Activated naive CD4-positive, alpha-beta T cell treated with anti-CD3 and anti-CD28 coated beads for 36 hours (primary cell): ENCODE data around the gene CXCR2. TPM values are rescaled to one million over a fixed set of nuclear protein-coding genes. Genes with fewer than 3 reads are reported as not detected.
"Not testable (repeated sequence)": the region's sequence is repeated elsewhere in the genome, so short reads cannot be mapped to it uniquely, and the experiment has no call there.

Source experiments
- CTCF ChIA-PET: fragments of 350-600 bp; sonication (Branson Sonifier 250); formaldehyde crosslinking; loops from one replicate; lab custom pipeline; 2021; ENCODE audit warnings: antibody characterized with exemption; lab: Charles Lee
- DNase-seq: peaks from one replicate; pipeline ENCODE4 v3.0.0-alpha.2; 2020
- H3K27ac Mint-ChIP-seq: one replicate; pipeline ENCODE4 v1.8.0; 2021; ENCODE audit warnings: mild to moderate bottlenecking, mixed read lengths
- H3K27me3 Mint-ChIP-seq: one replicate; pipeline ENCODE4 v1.8.0; 2021; ENCODE audit warnings: low read depth, mixed read lengths
- H3K36me3 Mint-ChIP-seq: one replicate; pipeline ENCODE4 v1.8.0; 2021; ENCODE audit warnings: low read depth, mixed read lengths
- H3K4me1 Mint-ChIP-seq: one replicate; pipeline ENCODE4 v1.8.0; 2021; ENCODE audit warnings: low read depth, mixed read lengths
- H3K4me3 Mint-ChIP-seq: one replicate; pipeline ENCODE4 v1.8.0; 2021; ENCODE audit warnings: mild to moderate bottlenecking, moderate library complexity, mixed read lengths
- H3K9me3 Mint-ChIP-seq: one replicate; pipeline ENCODE4 v1.8.0; 2021; ENCODE audit warnings: mixed read lengths
- intact Hi-C: fragments of 100-400 bp; cut with micrococcal nuclease; formaldehyde crosslinking; loops from one replicate; pipeline ENCODE4 v1.15.1; 2023
- total RNA-seq, 2 experiments: library from RNA; stranded (reverse); gene quantifications; one replicate each; pipeline ENCODE4 v1.2.3, GENCODE V29; 2021

Gene CXCR2
- total RNA-seq, 2 experiments from 2014 or later = 0.17 to 0.21 TPM

GRCh38 chr2:218097975-218098374 is 27.9 kb upstream of the CXCR2 start:
- H3K36me3 Mint-ChIP-seq = no peaks in the 10 kb centered on the region
- no peaks in the 10 kb centered on the region for H3K4me1 Mint-ChIP-seq
- no peak overlapping the region for H3K27ac Mint-ChIP-seq
- CTCF ChIA-PET = no interaction called here
- no peak for DNase-seq
- no peaks in the 10 kb centered on the region for H3K9me3 Mint-ChIP-seq
- intact Hi-C loops = no loop called here
- H3K27me3 Mint-ChIP-seq = no peaks in the 10 kb centered on the region
- H3K4me3 Mint-ChIP-seq = no peak overlapping the region

DNA sequence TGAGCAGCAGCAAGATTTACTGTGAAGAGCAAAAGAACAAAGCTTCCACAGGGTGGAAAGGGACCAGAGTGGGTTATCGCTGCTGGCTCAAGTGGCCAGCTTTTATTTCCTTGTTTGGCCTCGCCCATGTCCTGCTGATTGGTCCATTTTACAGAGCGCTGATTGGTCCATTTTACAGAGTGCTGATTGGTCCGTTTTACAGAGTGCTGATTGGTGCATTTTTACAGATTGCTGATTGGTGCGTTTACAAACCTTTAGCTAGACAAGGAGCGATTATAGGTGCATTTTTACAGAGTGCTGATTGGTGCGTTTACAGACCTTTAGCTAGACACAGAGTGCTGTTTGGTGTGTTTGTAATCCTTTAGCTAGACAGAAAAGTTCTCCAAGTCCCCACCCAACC is 17.0 kb upstream of the CXCR2 start:
- intact Hi-C loops, H3K4me1 Mint-ChIP-seq, H3K4me3 Mint-ChIP-seq, CTCF ChIA-PET, H3K36me3 Mint-ChIP-seq, DNase-seq, H3K27ac Mint-ChIP-seq: not testable (repeated sequence)
- Mint-ChIP-seq H3K27me3 (peaks cover 11% of the 10 kb centered on the region), H3K9me3 (peaks cover 11% of the 10 kb centered on the region)

- DNase-seq, H3K27me3 Mint-ChIP-seq, intact Hi-C loops, H3K4me3 Mint-ChIP-seq, H3K36me3 Mint-ChIP-seq, H3K4me1 Mint-ChIP-seq, H3K27ac Mint-ChIP-seq: not testable (repeated sequence)
- H3K9me3 Mint-ChIP-seq = peaks cover 21% of the 10 kb centered on the region
- CTCF ChIA-PET = interaction anchor here (0.7 kb wide), 1 partner anchor 259 kb away, joined by 3 read pairs; no protein-coding TSS in a partner anchor
These were observed 4.0 kb upstream of the CXCR2 start for GRCh38 chr2:218121789-218122188.

DNA sequence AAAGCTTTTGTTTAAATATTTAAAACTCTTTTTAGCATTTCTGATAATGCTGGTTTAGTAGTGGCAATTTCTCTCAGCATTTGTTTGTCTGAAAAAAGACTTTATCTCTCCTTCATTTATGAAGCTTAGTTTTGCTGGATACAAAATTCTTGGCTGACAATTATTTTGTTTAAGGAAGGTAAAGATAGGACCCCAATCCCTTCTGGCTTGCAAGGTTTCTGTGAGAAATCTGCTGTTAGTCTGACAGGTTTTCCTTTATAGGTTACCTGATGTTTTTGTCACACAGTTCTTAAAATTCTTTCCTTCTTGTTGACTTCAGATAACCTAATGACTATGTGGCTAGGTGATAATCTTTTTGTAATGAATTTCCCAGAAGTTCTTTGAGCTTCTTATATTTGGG is 3.5 kb upstream of the CXCR2 start:
- H3K27ac Mint-ChIP-seq, H3K4me1 Mint-ChIP-seq, H3K27me3 Mint-ChIP-seq, intact Hi-C loops, H3K4me3 Mint-ChIP-seq, DNase-seq, H3K36me3 Mint-ChIP-seq: not testable (repeated sequence)
- H3K9me3 Mint-ChIP-seq = peaks cover 19% of the 10 kb centered on the region
- CTCF ChIA-PET = interaction anchor here (0.7 kb wide), 1 partner anchor 259 kb away, joined by 3 read pairs; no protein-coding TSS in a partner anchor

GRCh38 chr2:218123986-218124385 is 1.8 kb upstream of the CXCR2 start:
- Mint-ChIP-seq H3K9me3 (peaks cover 13% of the 10 kb centered on the region), H3K27ac (no peak overlapping the region), H3K27me3 (peaks cover 4% of the 10 kb centered on the region), H3K4me3 (no peak overlapping the region), H3K36me3 (no peaks in the 10 kb centered on the region), H3K4me1 (peaks cover 8% of the 10 kb centered on the region)
- intact Hi-C loops = no loop called here
- CTCF ChIA-PET = no interaction called here
- no peak for DNase-seq

DNA sequence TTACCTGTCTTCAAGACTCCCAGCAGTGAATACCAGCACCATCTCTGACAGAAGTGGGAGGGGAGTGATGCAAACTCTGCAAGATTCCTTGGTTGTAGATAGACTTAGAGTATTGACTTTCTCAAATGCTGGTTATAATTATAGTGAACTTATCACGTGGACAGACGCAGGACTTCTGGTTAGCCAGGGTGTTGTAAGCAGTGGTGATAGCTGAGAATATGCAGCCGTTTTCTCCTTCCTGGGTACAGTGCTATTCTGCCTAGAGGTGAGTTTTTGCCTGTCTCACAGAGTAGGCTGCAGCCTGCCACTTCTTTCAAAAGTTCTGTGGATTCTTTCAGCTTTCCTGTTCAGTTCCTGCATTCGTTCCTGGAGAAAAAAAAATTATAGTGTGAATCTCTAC is 733 bp upstream of the CXCR2 start:
- no peaks in the 10 kb centered on the region for H3K36me3 Mint-ChIP-seq
- CTCF ChIA-PET = no interaction called here
- intact Hi-C loops = no loop called here
- peaks cover 12% of the 10 kb centered on the region for H3K9me3 Mint-ChIP-seq
- peaks cover 8% of the 10 kb centered on the region for H3K4me1 Mint-ChIP-seq
- H3K27ac Mint-ChIP-seq = no peak overlapping the region
- no peak for DNase-seq
- peaks cover 6% of the 10 kb centered on the region for H3K27me3 Mint-ChIP-seq
- H3K4me3 Mint-ChIP-seq = no peak overlapping the region

DNA sequence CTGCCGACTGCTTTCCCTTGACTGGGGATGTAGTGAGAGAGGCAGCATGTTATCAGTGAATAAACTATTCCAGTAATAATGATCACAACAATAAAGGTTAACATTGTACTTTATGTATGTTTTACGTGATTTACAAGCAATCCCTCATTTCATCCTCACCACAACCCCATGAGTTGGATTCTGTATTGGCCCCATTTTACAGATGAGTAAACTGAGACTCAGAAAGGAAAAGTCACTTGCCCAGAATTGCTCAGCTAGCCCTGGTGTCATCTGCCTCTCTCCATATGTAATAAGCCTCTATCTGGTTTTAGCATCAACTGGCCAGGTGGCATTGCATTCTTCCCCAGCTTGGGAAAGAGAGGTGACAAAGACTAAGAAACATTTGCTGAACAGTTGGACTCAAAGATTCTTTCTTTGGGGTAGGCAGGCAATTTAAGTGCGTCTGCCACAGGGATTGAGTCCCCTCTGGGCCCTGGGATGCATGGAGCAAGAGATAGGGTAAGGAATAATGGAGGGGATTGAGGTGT is 2.2 kb downstream of the CXCR2 start:
- intact Hi-C loops = no loop called here
- no peak for DNase-seq
- no peaks in the 10 kb centered on the region for H3K9me3 Mint-ChIP-seq
- no peak overlapping the region for H3K4me3 Mint-ChIP-seq
- CTCF ChIA-PET = interaction anchor here (0.6 kb wide), 1 partner anchor 721 kb away, joined by 3 read pairs; no protein-coding TSS in a partner anchor
- peaks cover 8% of the 10 kb centered on the region for H3K4me1 Mint-ChIP-seq
- H3K27ac Mint-ChIP-seq = no peak overlapping the region
- no peaks in the 10 kb centered on the region for H3K36me3 Mint-ChIP-seq
- H3K27me3 Mint-ChIP-seq = peaks cover 6% of the 10 kb centered on the region

- H3K4me1 Mint-ChIP-seq = peaks cover 8% of the 10 kb centered on the region
- no peak overlapping the region for H3K27ac Mint-ChIP-seq
- H3K36me3 Mint-ChIP-seq = no peaks in the 10 kb centered on the region
- H3K27me3 Mint-ChIP-seq = peaks cover 6% of the 10 kb centered on the region
- no peaks in the 10 kb centered on the region for H3K9me3 Mint-ChIP-seq
- H3K4me3 Mint-ChIP-seq = no peak overlapping the region
- DNase-seq = no peak
- intact Hi-C loops = no loop called here
- CTCF ChIA-PET = no interaction called here
These were observed 3.1 kb downstream of the CXCR2 start for GRCh38 chr2:218128781-218129457.

DNA sequence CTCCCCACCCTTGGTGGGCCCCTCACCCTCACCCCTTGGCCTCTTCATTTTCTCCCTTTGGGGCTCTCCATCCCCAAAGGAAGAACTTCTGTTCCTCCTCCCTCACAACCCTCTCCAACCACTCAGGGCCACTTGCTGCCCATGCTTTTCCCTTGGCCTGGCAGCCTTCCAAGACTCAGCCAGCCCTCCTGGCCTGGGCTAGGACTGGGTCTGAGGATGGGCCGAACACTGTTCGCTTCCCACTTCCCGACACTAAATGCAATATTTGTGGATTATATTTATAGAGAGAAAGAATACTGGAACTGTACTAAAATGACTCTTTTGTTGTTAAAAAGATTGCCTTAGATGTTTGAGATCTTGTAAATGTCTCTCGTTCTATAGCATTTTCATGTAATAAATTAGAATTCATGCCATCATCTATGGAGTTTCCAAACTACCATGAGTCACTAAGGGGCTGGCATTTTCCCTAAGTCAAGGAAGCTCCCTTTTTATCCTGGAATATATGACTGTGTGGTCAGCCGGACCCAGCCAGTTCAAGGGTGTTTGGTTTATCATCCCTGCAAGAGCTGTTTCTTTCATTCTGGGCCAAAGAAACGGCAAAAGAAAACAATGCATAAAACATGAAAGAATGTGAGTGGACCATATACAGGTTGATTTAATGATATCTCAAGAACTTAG is 3.8 kb downstream of the CXCR2 start:
- no peak overlapping the region for H3K4me3 Mint-ChIP-seq
- CTCF ChIA-PET = no interaction called here

GRCh38 chr2:218130377-218130776 is 4.5 kb downstream of the CXCR2 start:
- CTCF ChIA-PET = no interaction called here
- Mint-ChIP-seq H3K4me1 (peaks cover 8% of the 10 kb centered on the region), H3K9me3 (no peaks in the 10 kb centered on the region), H3K27me3 (peaks cover 5% of the 10 kb centered on the region), H3K36me3 (no peaks in the 10 kb centered on the region), H3K27ac (no peak overlapping the region), H3K4me3 (no peak overlapping the region)
- intact Hi-C loops = no loop called here
- no peak for DNase-seq

More for the DNA sequence above, 3.8 kb downstream of the CXCR2 start:
- Mint-ChIP-seq H3K27ac (no peak overlapping the region), H3K27me3 (peaks cover 6% of the 10 kb centered on the region), H3K4me1 (peaks cover 8% of the 10 kb centered on the region), H3K9me3 (no peaks in the 10 kb centered on the region), H3K36me3 (no peaks in the 10 kb centered on the region)
- intact Hi-C loops = no loop called here
- DNase-seq = no peak

DNA sequence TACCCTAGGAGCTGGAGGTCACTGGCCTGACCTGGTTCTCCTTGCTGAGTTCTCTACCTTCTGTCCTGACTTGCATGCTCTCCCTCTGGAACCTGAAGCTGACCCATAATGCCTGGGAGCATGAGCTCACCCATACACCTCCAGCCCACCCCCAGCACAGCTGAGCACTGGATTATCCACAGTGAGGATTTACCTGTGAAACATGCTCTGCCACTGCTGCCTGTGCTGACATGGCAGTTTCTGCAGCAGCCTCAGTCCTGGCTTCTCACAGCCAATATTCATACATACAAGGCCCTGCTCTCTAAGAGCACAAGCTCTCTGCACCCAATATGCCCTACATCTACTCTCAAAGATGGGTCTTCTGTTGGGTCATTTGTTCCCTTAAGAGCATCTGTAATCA is 5.0 kb downstream of the CXCR2 start:
- intact Hi-C loops = no loop called here
- Mint-ChIP-seq H3K27me3 (peaks cover 2% of the 10 kb centered on the region), H3K4me1 (peaks cover 4% of the 10 kb centered on the region), H3K9me3 (no peaks in the 10 kb centered on the region), H3K4me3 (no peak overlapping the region), H3K36me3 (no peaks in the 10 kb centered on the region), H3K27ac (no peak overlapping the region)
- no peak for DNase-seq
- CTCF ChIA-PET = no interaction called here

DNA sequence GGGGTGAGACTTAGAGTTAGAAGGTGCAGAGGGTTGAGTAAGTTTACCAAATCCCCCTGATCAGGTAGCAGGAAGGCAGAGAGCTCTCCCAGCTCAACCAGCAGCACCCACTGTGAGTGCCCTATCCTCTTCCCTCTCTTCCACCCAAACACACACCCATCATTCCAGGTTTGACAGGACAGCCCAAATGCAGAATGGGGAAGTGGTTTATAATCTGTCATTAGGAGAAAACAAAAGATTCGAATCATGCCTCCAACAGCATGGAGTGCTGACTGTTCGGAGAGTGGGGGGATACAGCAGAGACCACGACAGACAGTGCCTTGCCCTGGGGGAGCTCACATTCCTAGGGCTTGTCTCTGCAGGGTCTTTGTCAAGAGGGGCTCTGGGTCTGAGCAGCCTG is 11.7 kb downstream of the CXCR2 start:
- Mint-ChIP-seq H3K4me1 (no peaks in the 10 kb centered on the region), H3K27ac (no peak overlapping the region), H3K9me3 (no peaks in the 10 kb centered on the region), H3K27me3 (peaks cover 13% of the 10 kb centered on the region), H3K4me3 (no peak overlapping the region), H3K36me3 (no peaks in the 10 kb centered on the region)
- intact Hi-C loops = no loop called here
- CTCF ChIA-PET = no interaction called here
- DNase-seq = no peak

GRCh38 chr2:218138047-218138446 is 12.2 kb downstream of the CXCR2 start:
- H3K27me3 Mint-ChIP-seq = peaks cover 13% of the 10 kb centered on the region
- no peaks in the 10 kb centered on the region for H3K9me3 Mint-ChIP-seq
- no peak overlapping the region for H3K4me3 Mint-ChIP-seq

More at GRCh38 chr2:218138047-218138446, 12.2 kb downstream of the CXCR2 start:
- no peak for DNase-seq
- intact Hi-C loops = no loop called here
- no peak overlapping the region for H3K27ac Mint-ChIP-seq
- H3K36me3 Mint-ChIP-seq = no peaks in the 10 kb centered on the region
- no peaks in the 10 kb centered on the region for H3K4me1 Mint-ChIP-seq
- CTCF ChIA-PET = interaction anchor here (0.6 kb wide), 1 partner anchor 242 kb away, joined by 4 read pairs; no protein-coding TSS in a partner anchor
